BJ (cell line): Measurements from ENCODE around the gene PKP3. TPM values are rescaled to one million over a fixed set of nuclear protein-coding genes. Genes with fewer than 3 reads are reported as not detected.

Experiments
- CTCF ChIA-PET: fragments of 350-600 bp; formaldehyde crosslinking; extraction: SDS; loops from one replicate; lab custom pipeline; 2021; ENCODE audit warnings: antibody characterized with exemption, inconsistent platforms; lab: Yijun Ruan, JAX
- POLR2A ChIA-PET: fragments of 300-600 bp; sonication (Branson Sonifier 250); formaldehyde crosslinking; extraction: SDS; loops from one replicate; lab custom pipeline; 2021; ENCODE audit warnings: antibody characterized with exemption; lab: Charles Lee
- DNase-seq: peaks from one replicate; pipeline ENCODE4 v3.0.0-alpha.2; 2011; ENCODE audit warnings: low read depth
- H3K27me3 ChIP-seq: 2 replicates; pipeline ENCODE4 v1.6.0; 2011; ENCODE audit warnings: low read length; ENCODE audit not compliant: control insufficient read depth, insufficient read depth
- H3K36me3 ChIP-seq: 2 replicates; pipeline ENCODE4 v1.5.1; 2011; ENCODE audit warnings: low read length; ENCODE audit not compliant: control insufficient read depth, insufficient read depth
- H3K4me3 ChIP-seq: 2 replicates; pipeline ENCODE4 v1.5.1; 2011; ENCODE audit warnings: low read depth, mild to moderate bottlenecking, control low read depth, low read length
- CTCF ChIP-seq: IDR thresholded peaks from 2 replicates; pipeline ENCODE4 v1.5.1; 2011; ENCODE audit warnings: low read depth, mild to moderate bottlenecking, control low read depth, inconsistent platforms, low read length, moderate library complexity; ENCODE audit not compliant: insufficient read depth
- polyA plus RNA-seq: library from polyadenylated mRNA; depleted of rRNA; stranded (reverse); fragments of >200 nt; gene quantifications from 2 replicates; pipeline ENCODE4 v1.2.3, GENCODE V29; 2011

The PKP3 gene
- polyA plus RNA-seq, 1 experiment, result 0.86 TPM

- DNase-seq, result no peak
- ChIA-PET CTCF (interaction anchor here (0.6 kb wide), 1 partner anchor 62 kb away, joined by 3 read pairs; no protein-coding TSS in a partner anchor), POLR2A (no interaction called here)
- Histone ChIP-seq H3K27me3 (peaks cover 2% of the 10 kb centered on the region), H3K4me3 (peak overlapping the region; percentile 47), H3K36me3 (no peaks in the 10 kb centered on the region)
- TF ChIP-seq CTCF, result no peak
Measured at GRCh38 chr11:416051-416756, 22.2 kb downstream of the PKP3 start.

GRCh38 chr11:416757-417621 lies 23.0 kb downstream of the PKP3 start:
- ChIA-PET CTCF (interaction anchor here (0.6 kb wide), 1 partner anchor 61 kb away, joined by 3 read pairs; no protein-coding TSS in a partner anchor), POLR2A (interaction anchor here (0.6 kb wide), 1 partner anchor 10 kb away, joined by 3 read pairs; no protein-coding TSS in a partner anchor)
- H3K4me3 ChIP-seq, result peak overlapping the region; percentile 47
- H3K36me3 ChIP-seq, result no peaks in the 10 kb centered on the region
- H3K27me3 ChIP-seq, result peaks cover 2% of the 10 kb centered on the region
- TF ChIP-seq CTCF, result no peak
- no peak for DNase-seq

- Histone ChIP-seq H3K4me3 (no peak overlapping the region), H3K36me3 (no peaks in the 10 kb centered on the region), H3K27me3 (peaks cover 2% of the 10 kb centered on the region)
- ChIA-PET POLR2A (no interaction called here), CTCF (no interaction called here)
- no peak for DNase-seq
- TF ChIP-seq CTCF, result no peak
Measured at GRCh38 chr11:417652-418342, 23.8 kb downstream of the PKP3 start.

GRCh38 chr11:418343-419247 lies 24.6 kb downstream of the PKP3 start:
- Histone ChIP-seq H3K27me3 (peaks cover 4% of the 10 kb centered on the region), H3K4me3 (no peak overlapping the region), H3K36me3 (no peaks in the 10 kb centered on the region)
- ChIA-PET CTCF (no interaction called here), POLR2A (interaction anchor here (0.5 kb wide), 1 partner anchor 12 kb away, joined by 5 read pairs; no protein-coding TSS in a partner anchor)
- no peak for DNase-seq
- TF ChIP-seq CTCF, result no peak
